HTERT RPE-1 (cell line): ENCODE measurements around the gene CCHCR1.
"Not testable (repeated sequence)": the region's sequence is repeated elsewhere in the genome, so short reads cannot be mapped to it uniquely, and the experiment has no call there.

Experiments
- in situ Hi-C: fragments of 300-500 bp; cut with MboI; formaldehyde crosslinking; loops from 4 replicates; pipeline ENCODE4 v1.14.3; 2020; ENCODE audit warnings: low sequenced_read_pairs

CCHCR1 gene

DNA sequence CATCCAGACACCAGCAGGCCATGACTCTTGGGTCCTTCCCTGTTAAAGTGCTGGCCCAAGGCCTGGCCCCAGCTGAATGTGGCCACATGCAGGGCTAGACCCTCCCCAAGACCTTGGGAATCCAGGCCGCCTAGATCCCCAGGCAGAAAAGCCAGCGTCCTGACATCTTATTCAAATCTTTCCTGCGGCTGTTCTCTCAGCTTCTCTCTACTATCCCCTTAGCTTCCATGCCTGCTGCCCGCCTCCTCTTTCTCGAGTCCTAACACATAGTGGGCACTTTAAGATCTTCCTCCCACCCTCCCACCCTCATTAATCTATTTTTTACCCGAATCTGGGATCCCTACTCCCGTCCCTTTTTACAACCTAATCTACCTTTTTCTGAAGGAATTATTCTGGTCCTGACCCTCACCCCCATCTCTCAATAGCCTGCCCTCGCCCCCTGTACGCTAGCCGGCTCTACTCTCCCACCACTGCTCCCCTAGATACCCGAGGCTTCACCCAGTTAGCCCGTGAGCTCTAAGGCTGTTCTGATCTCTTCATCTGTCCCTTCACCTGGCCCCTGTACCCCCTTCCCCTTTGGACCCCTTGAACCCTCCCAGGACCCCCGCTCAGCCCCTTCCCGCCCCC lies at the start of gene CCHCR1:
Gene CCHCR1, minus strand, starts transcription at position 290 of the 627 bp plus-strand sequence. Its CDS starts 202 bp downstream, at position 88.
- in situ Hi-C loops = no loop called here

DNA sequence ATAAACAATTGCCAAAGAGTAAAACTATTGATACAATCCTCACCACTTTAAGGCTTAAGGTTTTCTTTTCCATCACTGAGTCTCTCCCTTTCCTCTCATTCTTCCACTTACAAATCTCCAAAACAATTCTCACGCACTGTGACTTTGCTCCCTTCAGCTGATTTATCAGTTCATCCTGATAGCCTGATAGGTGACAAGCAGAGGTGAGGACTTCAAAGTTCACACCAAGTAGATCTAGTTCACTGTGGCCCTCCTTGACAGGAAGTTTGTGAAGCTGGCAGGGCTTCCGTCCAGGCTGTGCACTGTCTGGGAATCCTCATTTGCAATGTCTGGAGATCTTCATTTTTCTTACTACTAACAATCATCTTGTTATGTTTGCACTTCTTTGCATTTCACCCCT lies 48.0 kb upstream of the CCHCR1 start:
- in situ Hi-C loops = no loop called here

DNA sequence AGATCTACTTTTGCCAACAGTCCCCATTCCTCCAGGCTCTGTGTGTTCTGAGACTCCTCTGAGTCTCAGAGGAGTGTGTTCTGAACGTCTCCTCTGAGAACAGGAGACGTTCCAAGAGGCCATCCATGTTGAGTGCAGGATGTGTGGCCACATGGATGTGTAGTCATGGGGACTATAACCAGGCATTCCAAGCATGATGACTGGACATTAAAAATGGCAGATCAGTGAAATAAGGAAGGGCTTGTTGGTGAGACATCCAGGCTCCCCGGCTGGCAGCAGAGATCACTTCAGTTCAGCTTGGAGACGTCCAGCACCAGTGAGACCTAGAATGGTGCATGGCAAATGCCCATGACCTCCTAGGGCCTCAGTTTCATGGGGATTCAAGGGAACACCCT lies 47.1 kb upstream of the CCHCR1 start:
- in situ Hi-C loops = no loop called here

DNA sequence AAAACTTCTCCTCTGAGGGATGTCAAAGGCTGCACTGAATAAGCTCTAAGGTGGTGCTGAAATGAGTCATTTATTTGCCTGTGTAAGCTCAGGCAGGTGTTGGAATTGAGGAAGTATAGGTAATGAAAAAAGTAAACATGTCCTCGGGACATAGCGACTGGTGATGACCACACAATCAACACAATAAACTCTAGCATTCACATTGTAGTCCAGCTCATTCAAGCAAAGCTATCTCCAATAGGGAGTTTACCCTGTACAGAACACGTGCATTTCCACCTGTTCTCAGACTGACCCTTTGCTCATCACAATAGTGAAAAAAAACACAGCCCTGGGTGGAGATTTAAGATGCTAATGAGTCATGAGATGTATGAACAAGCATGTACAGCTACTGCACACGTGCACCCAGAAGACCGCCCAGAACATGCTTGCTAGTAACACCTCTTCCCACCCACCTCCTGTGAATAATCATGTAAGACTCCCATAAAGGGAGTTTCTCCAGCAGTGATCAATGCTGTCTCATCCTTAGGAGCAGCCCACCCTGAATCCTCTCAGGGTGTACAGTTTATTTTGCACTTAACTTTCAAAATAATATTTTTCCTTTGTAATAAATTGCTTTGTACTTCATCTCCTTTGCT lies 45.9 kb upstream of the CCHCR1 start:
- in situ Hi-C loops = no loop called here

DNA sequence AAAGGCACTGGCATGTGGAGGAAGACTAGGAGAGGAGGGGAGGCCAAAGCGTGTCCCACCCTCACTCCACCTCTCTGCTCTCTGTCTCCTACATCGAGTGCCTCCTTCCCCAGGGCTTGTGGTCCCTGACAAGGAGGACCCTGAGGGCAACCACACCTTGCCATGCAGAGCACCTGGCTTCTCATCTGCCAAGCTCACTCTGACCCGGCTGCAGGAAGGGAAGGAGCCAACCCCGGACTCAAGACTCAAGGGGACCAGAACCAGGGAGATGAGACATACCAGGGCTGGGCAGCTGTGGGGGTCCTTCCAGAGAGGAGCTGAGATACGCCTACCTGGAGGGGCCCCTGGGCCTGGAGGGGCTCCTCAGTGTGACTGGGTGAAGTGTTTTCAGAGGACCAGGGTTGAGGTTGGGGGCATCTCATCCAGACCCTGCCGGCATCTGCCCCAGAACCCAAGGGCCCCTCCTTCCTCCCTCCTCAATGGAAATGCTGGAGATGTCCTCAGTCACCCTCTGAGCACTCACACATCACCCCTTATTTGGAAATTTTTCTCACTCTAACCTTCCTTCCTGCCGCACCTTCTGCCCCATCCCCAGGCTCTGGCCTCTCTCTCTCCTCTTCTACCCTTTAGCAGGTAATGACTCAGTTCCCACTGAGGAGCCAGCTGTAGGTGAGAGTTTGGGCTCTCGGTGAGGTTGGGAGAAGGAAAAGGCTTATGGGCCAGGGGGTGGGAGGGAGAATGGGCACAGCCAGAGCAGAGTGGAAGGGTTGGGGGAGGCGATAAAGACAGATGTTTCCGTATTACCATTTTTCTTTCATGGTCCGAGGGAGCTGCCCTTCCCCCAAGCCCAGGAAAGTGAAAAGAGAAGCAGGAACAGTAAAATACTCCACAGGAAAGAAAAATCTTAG lies 44.9 kb upstream of the CCHCR1 start:
- in situ Hi-C loops = no loop called here

- in situ Hi-C loops = not testable (repeated sequence)
Measured at GRCh38 chr6:31199105-31199452, 41.5 kb upstream of the CCHCR1 start.

DNA sequence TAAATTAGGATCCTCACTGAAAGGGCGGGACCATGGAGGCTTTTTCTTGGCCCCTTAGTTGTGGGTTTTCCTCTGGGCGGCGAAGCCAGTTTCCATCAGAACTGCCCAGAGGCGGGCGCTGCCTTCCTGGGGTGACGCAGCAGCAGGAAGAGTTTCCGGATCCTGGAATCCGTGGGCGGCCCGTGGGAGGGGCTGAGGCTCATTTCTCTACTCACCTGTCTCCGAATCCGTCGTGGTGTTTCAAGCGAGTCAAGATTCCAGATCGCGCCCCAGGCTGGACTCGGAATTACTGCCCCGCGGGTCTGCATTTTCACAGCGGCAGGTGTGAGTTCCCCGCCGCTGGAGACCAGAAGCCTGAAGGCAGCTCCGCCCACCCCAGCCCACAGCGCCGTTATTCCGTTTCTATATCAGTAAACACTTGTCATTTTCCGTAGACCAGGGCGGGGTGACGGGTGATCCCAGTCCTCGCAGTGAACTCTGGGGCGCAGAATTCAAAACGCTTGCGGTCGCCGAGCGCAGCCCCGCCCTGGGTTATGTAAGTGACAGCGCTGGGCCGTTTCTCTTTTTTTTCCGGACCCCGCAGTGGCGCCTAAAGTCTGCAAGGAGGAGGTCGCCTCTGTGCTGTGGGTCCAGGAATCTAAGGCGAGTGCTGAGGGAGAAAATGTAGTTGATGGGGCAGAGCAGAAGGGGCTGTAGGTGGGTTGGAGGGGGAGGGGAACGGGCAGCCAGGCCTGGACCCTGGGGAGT lies 40.1 kb upstream of the CCHCR1 start:
- in situ Hi-C loops = no loop called here

- in situ Hi-C loops = not testable (repeated sequence)
Measured at GRCh38 chr6:31196251-31197022, 38.8 kb upstream of the CCHCR1 start.

- in situ Hi-C loops = not testable (repeated sequence)
Measured at GRCh38 chr6:31195308-31195979, 37.8 kb upstream of the CCHCR1 start.

- in situ Hi-C loops = no loop called here
Measured at GRCh38 chr6:31194061-31194834, 36.6 kb upstream of the CCHCR1 start.

- in situ Hi-C loops = no loop called here
Measured at GRCh38 chr6:31193206-31193605, 35.6 kb upstream of the CCHCR1 start.

DNA sequence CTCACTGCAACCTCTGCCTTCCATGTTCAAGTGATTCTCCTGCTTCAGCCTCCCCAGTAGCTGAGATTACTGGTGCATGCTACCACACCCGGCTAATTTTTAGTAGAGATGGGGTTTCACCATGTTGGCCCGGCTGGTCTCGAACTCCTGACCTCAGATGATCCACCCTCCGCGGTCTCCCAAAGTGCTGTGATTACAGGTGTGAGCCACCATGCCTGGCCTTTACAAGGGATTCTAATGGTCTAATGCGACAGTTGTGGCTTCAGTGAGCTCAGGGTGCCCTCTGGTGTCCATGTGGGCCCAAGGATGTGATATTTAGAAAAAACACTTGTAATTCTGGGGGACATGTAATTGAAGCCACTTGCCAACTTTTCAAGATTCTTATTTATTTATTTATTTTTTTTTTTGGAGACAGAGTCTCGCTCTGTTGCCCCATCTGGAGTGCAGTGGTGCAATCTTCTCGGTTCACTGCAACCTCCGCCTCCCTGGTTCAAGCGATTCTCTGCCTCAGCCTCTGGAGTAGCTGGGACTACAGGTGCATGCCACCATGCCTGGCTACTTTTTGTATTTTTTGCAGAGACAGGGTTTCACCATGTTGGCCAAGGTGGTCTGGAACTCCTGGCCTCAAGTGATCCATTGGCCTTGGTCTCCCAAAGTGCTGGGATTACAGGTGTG lies 35.0 kb upstream of the CCHCR1 start:
- in situ Hi-C loops = not testable (repeated sequence)

- in situ Hi-C loops = no loop called here
Measured at GRCh38 chr6:31190488-31190887, 32.9 kb upstream of the CCHCR1 start.

DNA sequence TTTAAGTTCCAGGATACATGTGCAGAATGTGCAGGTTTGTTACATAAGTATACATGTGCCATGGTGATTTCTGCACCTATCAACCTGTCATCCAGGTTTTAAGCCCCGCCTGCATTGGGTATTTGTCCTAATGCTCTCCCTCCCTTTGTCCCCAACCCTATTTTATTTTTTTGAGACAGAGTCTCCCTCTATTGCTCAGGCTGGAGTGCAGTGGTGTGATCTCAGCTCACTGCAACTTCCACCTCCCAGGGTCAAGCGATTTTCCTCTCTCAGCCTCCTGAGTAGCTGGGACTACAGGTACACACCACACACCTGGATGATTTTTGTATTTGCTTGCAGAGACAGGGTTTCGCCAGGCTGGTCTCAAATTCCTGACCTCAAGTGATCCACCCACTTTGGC lies 31.6 kb upstream of the CCHCR1 start:
- in situ Hi-C loops = not testable (repeated sequence)

DNA sequence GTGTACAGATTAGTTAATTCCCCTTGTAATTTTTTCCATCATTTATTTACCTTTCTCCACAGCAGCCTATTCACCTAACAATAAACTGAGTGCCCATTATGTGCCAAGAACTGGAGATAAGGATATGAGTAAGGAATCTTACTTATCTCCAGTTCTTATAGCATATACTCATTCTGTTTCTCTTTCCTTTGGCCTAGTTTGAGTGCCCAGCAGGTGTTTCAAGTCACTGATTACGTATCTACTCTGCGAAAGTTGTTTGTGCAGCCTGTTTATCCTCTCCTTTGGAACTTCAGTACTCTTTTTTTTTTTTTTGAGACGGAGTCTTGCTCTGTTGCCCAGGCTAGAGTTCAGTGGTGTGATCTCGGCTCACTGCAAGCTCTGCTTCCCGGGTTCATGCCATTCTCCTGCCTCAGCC lies 30.2 kb upstream of the CCHCR1 start:
- in situ Hi-C loops = no loop called here

DNA sequence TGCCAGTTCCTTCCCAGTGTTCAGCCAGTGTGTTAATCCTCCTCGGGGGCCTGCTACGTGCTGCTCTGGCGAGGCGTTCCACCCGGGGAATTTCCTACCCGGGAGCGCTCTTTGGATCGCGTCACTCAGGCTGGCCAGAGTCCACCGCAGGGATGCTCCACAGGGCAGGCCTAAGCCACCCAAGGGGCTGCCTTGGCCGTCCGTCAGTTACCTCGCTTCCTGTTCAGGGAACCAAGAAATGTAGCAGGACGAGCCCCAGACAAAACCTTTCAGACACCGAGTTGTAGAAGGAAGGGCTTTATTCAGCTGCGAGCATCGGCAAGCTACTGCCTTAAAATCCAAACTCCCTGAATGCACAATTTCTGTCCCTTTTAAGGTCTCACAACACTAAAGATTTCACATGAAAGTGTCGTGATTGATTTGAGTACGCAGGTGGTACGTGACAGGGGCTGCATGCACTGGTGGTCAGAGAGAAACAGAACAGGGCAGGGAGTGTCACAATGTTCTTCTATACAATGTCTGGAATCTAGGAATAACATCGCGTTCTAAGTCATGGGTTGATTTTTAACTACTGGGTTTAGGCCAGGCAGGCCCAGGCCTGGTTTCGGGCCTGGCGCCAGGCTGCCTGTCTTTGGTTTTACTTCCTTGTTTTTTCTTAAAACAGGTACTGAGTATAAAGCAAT lies 28.6 kb upstream of the CCHCR1 start:
- in situ Hi-C loops = no loop called here

- in situ Hi-C loops = not testable (repeated sequence)
Measured at GRCh38 chr6:31185695-31186051, 28.1 kb upstream of the CCHCR1 start.

DNA sequence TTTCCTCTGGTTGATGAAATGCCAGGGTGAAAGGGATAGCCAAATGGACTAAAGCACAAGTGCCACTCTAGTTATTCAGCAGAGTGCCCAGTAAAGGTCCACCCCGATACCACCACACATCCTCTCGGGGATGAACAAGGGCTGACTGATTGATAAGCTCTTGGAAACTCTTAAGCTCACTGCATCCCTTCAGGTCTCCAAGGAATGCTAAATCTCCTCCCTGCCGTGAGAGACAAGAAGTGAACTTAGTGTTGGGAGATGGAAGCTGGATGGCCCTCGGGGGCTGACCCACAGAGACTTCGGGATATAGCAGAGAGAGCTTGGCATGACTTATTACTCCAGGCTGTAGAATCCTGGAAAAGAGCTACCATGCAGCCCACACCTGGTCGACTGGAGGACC lies 26.3 kb upstream of the CCHCR1 start:
- in situ Hi-C loops = not testable (repeated sequence)
